Transverse colon (tissue), 4 donors: ENCODE data around the gene CELSR1. TPM values are rescaled to one million over a fixed set of nuclear protein-coding genes. Genes with fewer than 3 reads are reported as not detected.
"Not testable (repeated sequence)": the region's sequence is repeated elsewhere in the genome, so short reads cannot be mapped to it uniquely, and the experiment has no call there.

Experiments
- DNase-seq: peaks from one replicate; pipeline ENCODE4 v3.0.0-alpha.2; 2019
- H3K27ac ChIP-seq, 4 donors: fragments of 200-600 bp; sonication (generic); 2 replicates each; pipeline ENCODE4 v1.5.1; 2016 to 2018; ENCODE audit warnings: inconsistent platforms in 4 of 4
- H3K27me3 ChIP-seq: fragments of 200-600 bp; sonication (generic); 2 replicates; pipeline ENCODE4 v1.5.1; 2017; ENCODE audit warnings: inconsistent platforms
- H3K36me3 ChIP-seq, 4 donors: fragments of 200-600 bp; sonication (generic); 2 replicates each; pipeline ENCODE4 v1.5.1; 2017 to 2019; ENCODE audit warnings: inconsistent platforms in 4 of 4
- H3K4me1 ChIP-seq, 4 donors: fragments of 200-600 bp; sonication (generic); 2 replicates each; pipeline ENCODE4 v1.5.1; 2017 to 2020; ENCODE audit warnings: inconsistent platforms in 4 of 4
- H3K4me3 ChIP-seq, 4 donors: fragments of 200-600 bp; sonication (generic); 1 replicate in 1 of 4; 2 replicates in 3 of 4; pipeline versions ENCODE4 v1.5.1 to v1.6.1; 2017 to 2019; ENCODE audit warnings: inconsistent platforms in 4 of 4
- H3K9me3 ChIP-seq, 2 donors: fragments of 200-600 bp; sonication (generic); 2 replicates each; pipeline ENCODE4 v1.5.1; 2017 to 2019; ENCODE audit warnings: inconsistent platforms in 2 of 2
- CTCF ChIP-seq, 5 experiments: fragments of 200-600 bp in 3 of 5; fragments of 450-650 bp in 2 of 5; sonication (generic) in 3 of 5; IDR thresholded peaks; 1 replicate in 2 of 5; 2 replicates in 3 of 5; pipeline ENCODE4 v1.5.1; 2016 to 2017; ENCODE audit warnings: antibody characterized with exemption in 5 of 5, inconsistent platforms in 3 of 5, mild to moderate bottlenecking in 2 of 5, moderate library complexity in 1 of 5
- EP300 ChIP-seq: sonication (generic); formaldehyde crosslinking; IDR thresholded peaks from one replicate; pipeline ENCODE4 v1.6.1; 2017; ENCODE audit warnings: antibody characterized with exemption, low read depth
- POLR2A ChIP-seq: fragments of 450-650 bp; IDR thresholded peaks from one replicate; pipeline ENCODE4 v1.6.1; 2016; ENCODE audit warnings: antibody characterized with exemption, mild to moderate bottlenecking, moderate library complexity
- POLR2AphosphoS5 ChIP-seq, 3 donors: sonication (generic); formaldehyde crosslinking; IDR thresholded peaks; one replicate each; pipeline ENCODE4 v1.6.1; 2016; ENCODE audit warnings: antibody characterized with exemption in 3 of 3
- whole genome bisulfite sequencing, 2 donors: methylation state at CpG; one replicate each; pipeline ENCODE4 v1.1.5; 2018; ENCODE audit warnings: low coverage in 1 of 2; 5-methylcytosine and 5-hydroxymethylcytosine counted together
- in situ Hi-C, 4 donors: fragments of 200-750 bp; cut with MboI; loops; one replicate each; pipeline versions ENCODE4 v1.15.0 to v1.15.1; 2017; ENCODE audit warnings: low sequenced_read_pairs in 3 of 4, low pct_ligation_motif_present in 1 of 4, low pct_unique_long_range_greater_than_20kb in 1 of 4
- intact Hi-C: fragments of 100-400 bp; cut with DNase I; formaldehyde crosslinking; loops from one replicate; pipeline ENCODE4 v1.15.1; 2023; ENCODE audit warnings: low total_unique reads
- total RNA-seq, 4 donors: library from RNA; depleted of rRNA; stranded (reverse); fragments of >200 nt; gene quantifications; one replicate each; pipeline ENCODE4 v1.1.0, GENCODE V29; 2016

Gene CELSR1
- total RNA-seq, 4 donors from 2014 or later: 0.96 to 2.5 (median 1.4) TPM

GRCh38 chr22:46473896-46474557 is 63.4 kb downstream of the CELSR1 start:
- Histone ChIP-seq H3K4me3 (no peak overlapping the region), H3K9me3 (no peaks in the 10 kb centered on the region), H3K4me1 (no peaks in the 10 kb centered on the region), H3K27me3 (peaks cover 2% of the 10 kb centered on the region), H3K36me3 (no peaks in the 10 kb centered on the region), H3K27ac (no peak overlapping the region)
- DNase-seq: no peak
- in situ Hi-C loops (no loop called here), intact Hi-C loops (no loop called here)
- no peak for TF ChIP-seq CTCF (IDR thresholded peaks at IDR 0.05)
- TF ChIP-seq POLR2AphosphoS5 (IDR thresholded peaks at IDR 0.05): no peak
- no peak for TF ChIP-seq EP300
- TF ChIP-seq POLR2A: no peak
- WGBS, 2 donors: 50 to 85% methylated on average over 2 to 20 of the region's 20 CpGs

GRCh38 chr22:46473021-46473779 is 64.2 kb downstream of the CELSR1 start:
- 93 to 100% methylated on average over 3 to 28 of the region's 28 CpGs for WGBS, 2 donors
- Histone ChIP-seq H3K27me3 (peaks cover 2% of the 10 kb centered on the region), H3K4me1 (no peaks in the 10 kb centered on the region), H3K36me3 (no peaks in the 10 kb centered on the region), H3K27ac (no peak overlapping the region), H3K9me3 (no peaks in the 10 kb centered on the region), H3K4me3 (no peak overlapping the region)
- no peak for DNase-seq
- no peak for TF ChIP-seq POLR2AphosphoS5 (IDR thresholded peaks at IDR 0.05)
- no peak for TF ChIP-seq EP300
- TF ChIP-seq CTCF (IDR thresholded peaks at IDR 0.05): no peak
- no peak for TF ChIP-seq POLR2A
- in situ Hi-C loops (no loop called here), intact Hi-C loops (no loop called here)

GRCh38 chr22:46472722-46473016 is 64.8 kb downstream of the CELSR1 start:
- no peak for DNase-seq
- no peaks in the 10 kb centered on the region for H3K4me1 ChIP-seq
- H3K27ac ChIP-seq: no peak overlapping the region
- H3K36me3 ChIP-seq: no peaks in the 10 kb centered on the region
- no peak for TF ChIP-seq EP300
- no peak for TF ChIP-seq POLR2A
- no peak for TF ChIP-seq POLR2AphosphoS5 (IDR thresholded peaks at IDR 0.05)
- no peak for TF ChIP-seq CTCF (IDR thresholded peaks at IDR 0.05)
- intact Hi-C loops (no loop called here), in situ Hi-C loops (no loop called here)
- no peak overlapping the region for H3K4me3 ChIP-seq
- H3K9me3 ChIP-seq: no peaks in the 10 kb centered on the region
- H3K27me3 ChIP-seq: peaks cover under 1% of the 10 kb centered on the region
- WGBS, 2 donors: 76% methylated on average over 8 of the region's 8 CpGs; no CpG with 5 or more reads in 1 of the 2 donors

GRCh38 chr22:46471901-46472721 is 65.3 kb downstream of the CELSR1 start:
- H3K27ac ChIP-seq: no peak overlapping the region
- no peak overlapping the region for H3K4me3 ChIP-seq
- intact Hi-C loops: no loop called here
- DNase-seq: no peak
- no peaks in the 10 kb centered on the region for H3K9me3 ChIP-seq
- no peaks in the 10 kb centered on the region for H3K36me3 ChIP-seq
- no peaks in the 10 kb centered on the region for H3K4me1 ChIP-seq
- in situ Hi-C loops: no loop called here
- H3K27me3 ChIP-seq: no peaks in the 10 kb centered on the region
- 91% methylated on average over 33 of the region's 33 CpGs; no CpG with 5 or more reads in 1 of the 2 donors for WGBS, 2 donors
- TF ChIP-seq CTCF (IDR thresholded peaks at IDR 0.05): no peak
- no peak for TF ChIP-seq POLR2A
- no peak for TF ChIP-seq POLR2AphosphoS5 (IDR thresholded peaks at IDR 0.05)
- no peak for TF ChIP-seq EP300

- H3K27ac ChIP-seq, H3K9me3 ChIP-seq, in situ Hi-C loops, DNase-seq, H3K4me3 ChIP-seq, H3K36me3 ChIP-seq, intact Hi-C loops, H3K27me3 ChIP-seq, H3K4me1 ChIP-seq: not testable (repeated sequence)
- 71 to 84% methylated on average over 1 to 6 of the region's 6 CpGs for WGBS, 2 donors
Measured at GRCh38 chr22:46471330-46471729, 66.1 kb downstream of the CELSR1 start.
